SU-DHL-6 (cell line): ENCODE measurements around the gene CDH23.

ENCODE experiments used
- H2AFZ ChIP-seq: fragments of 200-600 bp; sonication (generic); 2 replicates; pipeline ENCODE4 v1.6.1; 2014; ENCODE audit warnings: low read depth, mild to moderate bottlenecking, moderate library complexity, mixed read lengths, antibody characterized with exemption, low read length; ENCODE audit not compliant: severe bottlenecking
- H3F3A ChIP-seq: fragments of 200-600 bp; shearing (Covaris generic); 2 replicates; pipeline ENCODE4 v1.6.0; 2016; ENCODE audit warnings: antibody characterized with exemption, mild to moderate bottlenecking; ENCODE audit not compliant: insufficient read depth
- H3K27ac ChIP-seq: fragments of 200-600 bp; sonication (generic); 2 replicates; pipeline ENCODE4 v1.5.1; 2016; ENCODE audit warnings: low read depth, mild to moderate bottlenecking, low read length, moderate library complexity, mixed read lengths
- H3K27me3 ChIP-seq: fragments of 200-600 bp; sonication (generic), shearing (Covaris generic); 2 replicates; pipeline ENCODE4 v1.6.0; 2014; ENCODE audit warnings: mild to moderate bottlenecking, low read length
- H3K36me3 ChIP-seq: fragments of 200-600 bp; sonication (generic); 2 replicates; pipeline ENCODE4 v1.6.1; 2014; ENCODE audit warnings: mild to moderate bottlenecking, low read length, mixed read lengths
- H3K4me2 ChIP-seq: fragments of 300-600, 200-600 bp; shearing (Covaris generic), sonication (generic); 2 replicates; pipeline ENCODE4 v1.6.0; 2014; ENCODE audit warnings: low read length, low read depth, mild to moderate bottlenecking; ENCODE audit not compliant: poor library complexity, severe bottlenecking
- H3K4me3 ChIP-seq: fragments of 200-600 bp; sonication (generic); 2 replicates; pipeline ENCODE4 v1.5.1; 2014; ENCODE audit warnings: antibody characterized with exemption, low read length, mild to moderate bottlenecking, mixed read lengths; ENCODE audit not compliant: insufficient read depth, poor library complexity, severe bottlenecking
- H3K79me2 ChIP-seq: fragments of 200-600 bp; sonication (generic); 2 replicates; pipeline ENCODE4 v1.6.1; 2014; ENCODE audit warnings: mild to moderate bottlenecking, low read length, moderate library complexity; ENCODE audit not compliant: insufficient read depth
- H3K9ac ChIP-seq: fragments of 200-600 bp; sonication (generic); 2 replicates; pipeline ENCODE4 v1.7.0; 2014; ENCODE audit warnings: mild to moderate bottlenecking, low read length
- H3K9me2 ChIP-seq: fragments of 200-600 bp; sonication (generic); replicated peaks from 2 replicates; pipeline ENCODE4 v1.6.1; 2014; ENCODE audit warnings: low read length; ENCODE audit not compliant: insufficient read depth
- H3K9me3 ChIP-seq: fragments of 200-600 bp; sonication (generic); 2 replicates; pipeline ENCODE4 v1.6.1; 2014; ENCODE audit warnings: low read length, mixed read lengths; ENCODE audit not compliant: insufficient read depth
- H4K20me1 ChIP-seq: fragments of 200-600 bp; sonication (generic); 2 replicates; pipeline ENCODE4 v1.6.1; 2014; ENCODE audit warnings: low read depth, mild to moderate bottlenecking, antibody characterized with exemption, low read length, moderate library complexity, mixed read lengths
- EZH2phosphoT487 ChIP-seq: fragments of 200-600 bp; sonication (generic), shearing (Covaris generic); conservative IDR thresholded peaks from 2 replicates; pipeline ENCODE4 v1.6.1; 2018; ENCODE audit warnings: mild to moderate bottlenecking, antibody characterized with exemption, low read length, moderate library complexity, mixed read lengths
- TF ChIP-seq, protein P1 (sequence below): fragments of 200-600 bp; sonication (generic); IDR thresholded peaks from one replicate; pipeline ENCODE4 v1.5.1; 2017; ENCODE audit warnings: antibody characterized with exemption, mild to moderate bottlenecking, low read length, moderate library complexity; ENCODE audit not compliant: insufficient read depth, poor library complexity, severe bottlenecking

CDH23 gene

DNA sequence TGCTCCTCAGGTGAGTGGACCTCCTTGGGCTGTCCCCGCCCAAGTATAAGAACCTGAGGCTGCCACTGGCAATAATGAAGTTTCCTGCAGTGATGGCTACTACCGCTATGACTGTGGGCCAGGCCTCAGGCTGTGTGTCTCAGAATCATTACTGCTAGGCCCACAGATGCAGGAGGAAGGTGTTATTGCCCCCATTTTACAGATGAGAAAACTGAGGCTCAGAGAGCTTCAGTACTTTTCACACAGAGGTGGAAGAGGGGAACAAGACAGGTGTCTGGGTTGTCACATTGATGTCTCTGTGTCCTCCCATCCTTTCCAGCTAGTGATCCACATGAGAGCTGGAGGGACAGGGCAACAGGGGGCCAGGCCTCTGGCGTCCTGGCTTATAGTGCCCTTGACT lies 155.2 kb downstream of the CDH23 start:
- Histone ChIP-seq H4K20me1 (no peaks in the 10 kb centered on the region), H2AFZ (no peak overlapping the region), H3K27me3 (no peaks in the 10 kb centered on the region), H3F3A (no peaks in the 10 kb centered on the region), H3K9me3 (no peaks in the 10 kb centered on the region; the same call in 1 of the 2 replicates), H3K4me3 (no peak overlapping the region), H3K27ac (no peak overlapping the region), H3K79me2 (no peaks in the 10 kb centered on the region), H3K4me2 (no peak overlapping the region), H3K9me2 (no peaks in the 10 kb centered on the region), H3K9ac (no peak overlapping the region), H3K36me3 (no peaks in the 10 kb centered on the region)
- TF ChIP-seq, protein P1, sequence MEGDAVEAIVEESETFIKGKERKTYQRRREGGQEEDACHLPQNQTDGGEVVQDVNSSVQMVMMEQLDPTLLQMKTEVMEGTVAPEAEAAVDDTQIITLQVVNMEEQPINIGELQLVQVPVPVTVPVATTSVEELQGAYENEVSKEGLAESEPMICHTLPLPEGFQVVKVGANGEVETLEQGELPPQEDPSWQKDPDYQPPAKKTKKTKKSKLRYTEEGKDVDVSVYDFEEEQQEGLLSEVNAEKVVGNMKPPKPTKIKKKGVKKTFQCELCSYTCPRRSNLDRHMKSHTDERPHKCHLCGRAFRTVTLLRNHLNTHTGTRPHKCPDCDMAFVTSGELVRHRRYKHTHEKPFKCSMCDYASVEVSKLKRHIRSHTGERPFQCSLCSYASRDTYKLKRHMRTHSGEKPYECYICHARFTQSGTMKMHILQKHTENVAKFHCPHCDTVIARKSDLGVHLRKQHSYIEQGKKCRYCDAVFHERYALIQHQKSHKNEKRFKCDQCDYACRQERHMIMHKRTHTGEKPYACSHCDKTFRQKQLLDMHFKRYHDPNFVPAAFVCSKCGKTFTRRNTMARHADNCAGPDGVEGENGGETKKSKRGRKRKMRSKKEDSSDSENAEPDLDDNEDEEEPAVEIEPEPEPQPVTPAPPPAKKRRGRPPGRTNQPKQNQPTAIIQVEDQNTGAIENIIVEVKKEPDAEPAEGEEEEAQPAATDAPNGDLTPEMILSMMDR, result no peak
- TF ChIP-seq EZH2phosphoT487, result no peak

DNA sequence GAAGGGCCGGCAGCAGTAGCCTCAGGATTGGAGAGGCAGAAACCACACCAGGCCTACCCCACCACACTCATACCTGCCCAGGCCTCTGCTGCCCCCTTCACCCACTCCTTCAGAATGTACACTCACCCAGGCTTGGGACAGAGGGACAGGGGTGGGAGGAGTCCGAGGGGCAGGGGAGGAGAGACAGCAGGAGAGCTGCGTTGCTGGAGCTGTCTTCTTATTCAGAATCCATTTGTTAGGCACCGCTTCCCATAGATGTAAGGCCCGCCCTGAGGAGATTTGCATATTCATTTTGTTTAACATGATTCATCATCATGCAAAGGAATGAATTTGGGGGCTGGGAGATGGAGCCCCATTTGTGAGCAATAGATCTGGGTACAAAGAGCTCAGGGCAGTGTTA lies 156.7 kb downstream of the CDH23 start:
- Histone ChIP-seq H3K9me3 (no peaks in the 10 kb centered on the region; the same call in 1 of the 2 replicates), H3K36me3 (no peaks in the 10 kb centered on the region), H4K20me1 (no peaks in the 10 kb centered on the region), H2AFZ (no peak overlapping the region), H3K9ac (no peak overlapping the region), H3K27ac (no peak overlapping the region), H3K9me2 (no peaks in the 10 kb centered on the region), H3K79me2 (no peaks in the 10 kb centered on the region), H3F3A (no peaks in the 10 kb centered on the region), H3K4me3 (no peak overlapping the region), H3K4me2 (no peak overlapping the region), H3K27me3 (no peaks in the 10 kb centered on the region)
- no peak for TF ChIP-seq EZH2phosphoT487
- TF ChIP-seq, protein P1, result no peak

DNA sequence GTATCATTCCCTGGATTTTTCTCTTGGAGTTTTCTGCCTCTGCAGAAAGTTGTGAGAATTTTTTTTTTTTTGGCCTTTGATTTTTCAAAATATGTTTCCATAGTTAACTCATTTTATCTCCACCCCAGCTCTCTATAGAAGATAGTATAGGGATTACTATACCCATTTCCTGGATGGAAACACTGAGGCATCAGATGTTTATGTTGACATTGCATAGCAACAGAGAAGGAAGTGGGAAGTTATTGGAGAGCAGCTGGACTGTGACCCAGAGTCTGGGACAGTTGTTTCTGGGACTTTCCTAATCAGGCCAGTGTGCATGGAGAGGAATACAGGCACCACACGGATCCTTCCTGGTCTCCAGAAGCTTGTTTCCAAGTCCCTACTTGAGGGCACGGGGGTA lies 158.0 kb downstream of the CDH23 start:
- no peaks in the 10 kb centered on the region for H3K9me3 ChIP-seq
- H3K4me3 ChIP-seq, result no peak overlapping the region
- no peaks in the 10 kb centered on the region for H3K36me3 ChIP-seq
- TF ChIP-seq EZH2phosphoT487, result no peak
- TF ChIP-seq, protein P1, result no peak
- H3K27ac ChIP-seq, result no peak overlapping the region
- no peaks in the 10 kb centered on the region for H4K20me1 ChIP-seq
- no peak overlapping the region for H2AFZ ChIP-seq
- H3K27me3 ChIP-seq, result no peaks in the 10 kb centered on the region
- H3K9me2 ChIP-seq, result no peaks in the 10 kb centered on the region
- no peaks in the 10 kb centered on the region for H3F3A ChIP-seq
- no peak overlapping the region for H3K9ac ChIP-seq
- H3K4me2 ChIP-seq, result no peak overlapping the region
- no peaks in the 10 kb centered on the region for H3K79me2 ChIP-seq
